PC-9 (cell line): Measurements from ENCODE around the gene SRRT. TPM values are rescaled to one million over a fixed set of nuclear protein-coding genes. Genes with fewer than 3 reads are reported as not detected.

ENCODE experiments used
- Bru-seq: library from RNA; stranded (reverse); fragments of 400-500 nt; gene quantifications from one replicate; lab custom pipeline; 2021; lab: Mats Ljungman, UMichigan
- BruChase-seq, 2 experiments: library from RNA; stranded (reverse); fragments of 400-500 nt; gene quantifications; one replicate each; lab custom pipeline; 2021; lab: Mats Ljungman, UMichigan
- BruUV-seq: library from RNA; stranded (reverse); fragments of 400-500 nt; replicated peaks from 2 replicates; lab custom pipeline; 2021; lab: Mats Ljungman, UMichigan
- CTCF ChIA-PET: fragments of 300-600 bp; sonication (Branson Sonifier 250); formaldehyde crosslinking; loops from one replicate; lab custom pipeline; 2022; ENCODE audit warnings: antibody characterized with exemption; lab: Charles Lee
- POLR2A ChIA-PET: fragments of 300-600 bp; sonication (Branson Sonifier 250); formaldehyde crosslinking; loops from one replicate; lab custom pipeline; 2022; ENCODE audit warnings: antibody characterized with exemption; ENCODE audit not compliant: unreplicated experiment; lab: Charles Lee
- DNase-seq, 2 experiments: peaks; one replicate each; pipeline versions ENCODE4 v3.0.0 to v3.0.0-alpha.2; 2015 to 2022; ENCODE audit warnings: mixed read lengths in 1 of 2
- H2AFZ ChIP-seq: fragments of 200-600 bp; sonication (generic); 2 replicates; pipeline ENCODE4 v1.8.1; 2017; ENCODE audit warnings: antibody characterized with exemption
- H3F3A ChIP-seq: fragments of 200-600 bp; sonication (generic); 2 replicates; pipeline ENCODE4 v1.8.1; 2017; ENCODE audit warnings: antibody characterized with exemption, mild to moderate bottlenecking, low read depth; ENCODE audit not compliant: insufficient read depth
- H3K27ac ChIP-seq: fragments of 200-600 bp; sonication (generic); 2 replicates; pipeline ENCODE4 v1.6.1; 2016; ENCODE audit warnings: mixed run types
- H3K27me3 ChIP-seq: fragments of 200-600 bp; sonication (generic); 2 replicates; pipeline ENCODE4 v1.6.1; 2016; ENCODE audit warnings: low read depth, mixed run types; ENCODE audit not compliant: insufficient read depth
- H3K36me3 ChIP-seq: fragments of 200-600 bp; sonication (generic); 2 replicates; pipeline ENCODE4 v1.6.1; 2016; ENCODE audit warnings: low read depth, mixed run types
- H3K4me1 ChIP-seq: fragments of 200-600 bp; sonication (generic); replicated peaks from 2 replicates; pipeline ENCODE4 v1.6.1; 2016; ENCODE audit warnings: mixed run types; ENCODE audit not compliant: insufficient read depth
- H3K4me2 ChIP-seq: fragments of 200-600 bp; sonication (generic); 2 replicates; pipeline ENCODE4 v1.6.1; 2017; ENCODE audit warnings: mixed run types
- H3K4me3 ChIP-seq: fragments of 200-600 bp; sonication (generic); 2 replicates; pipeline ENCODE4 v1.6.1; 2016; ENCODE audit warnings: mixed run types
- H3K79me2 ChIP-seq: fragments of 200-600 bp; sonication (generic); 2 replicates; pipeline ENCODE4 v1.6.1; 2017; ENCODE audit warnings: low read depth, mixed run types
- H3K9me2 ChIP-seq: fragments of 200-600 bp; sonication (generic); 2 replicates; pipeline ENCODE4 v1.8.1; 2017; ENCODE audit warnings: mild to moderate bottlenecking; ENCODE audit not compliant: insufficient read depth
- H3K9me3 ChIP-seq: fragments of 200-600 bp; sonication (generic); 2 replicates; pipeline ENCODE4 v1.8.1; 2016; ENCODE audit warnings: low read depth; ENCODE audit not compliant: insufficient read depth
- H4K20me1 ChIP-seq: fragments of 200-600 bp; sonication (generic); 2 replicates; pipeline ENCODE4 v1.8.1; 2017; ENCODE audit not compliant: insufficient read depth
- EZH2 ChIP-seq: fragments of 200-600 bp; sonication (generic); IDR thresholded peaks from 2 replicates; pipeline ENCODE4 v1.8.0; 2017; ENCODE audit warnings: antibody characterized with exemption, low read depth
- intact Hi-C: fragments of 100-400 bp; cut with micrococcal nuclease; formaldehyde crosslinking; loops from one replicate; pipeline ENCODE4 v1.10.0; 2022; ENCODE audit not compliant: unreplicated experiment
- long read RNA-seq: library from polyadenylated mRNA; stranded (forward); transcript quantifications from one replicate; pipeline ENCODE4 v2.0.0, GENCODE V29; 2022
- total RNA-seq: library from RNA; stranded (reverse); gene quantifications from 2 replicates; pipeline ENCODE4 v1.2.3, GENCODE V29; 2021
- TF ChIP-seq, protein P1 (sequence below): fragments of 200-600 bp; sonication (generic); conservative IDR thresholded peaks from 2 replicates; pipeline ENCODE4 v1.6.1; 2017; ENCODE audit warnings: mixed run types, antibody characterized with exemption, mild to moderate bottlenecking, moderate library complexity

The SRRT gene
- total RNA-seq (116 and 144 TPM in 2 replicates), Bru-seq, nascent RNA (percentile 92 among the genes with signal in this experiment), BruChase-seq, experiment 1, labeled RNA remaining after a 2-hour chase (percentile 95 among the genes with signal in this experiment), BruChase-seq, experiment 2, labeled RNA remaining after a 6-hour chase (percentile 98 among the genes with signal in this experiment)
- long read RNA-seq, transcript SRRT-213 (20 exons, 2,905 nt): major isoform, 26 of 92 reads
- long read RNA-seq, transcript SRRT-215 (20 exons, 2,964 nt): minor isoform, 23 of 92 reads
- long read RNA-seq, transcript SRRT-216 (20 exons, 2,955 nt): minor isoform, 7 of 92 reads
- long read RNA-seq, transcript SRRT-217 (20 exons, 2,893 nt): minor isoform, 5 of 92 reads
- long read RNA-seq, partial matches to known transcripts: 26 of 92 reads
- long read RNA-seq, other reads (novel, unspliced or antisense): 5 of 92 reads

- TSS peak; percentile 96 for BruUV-seq
- ChIA-PET CTCF (interaction anchor here (0.6 to 1.1 kb wide), 6 partner anchors 15 to 1518 kb away, joined by 3 to 12 read pairs (median 6); partner anchors contain the start of genes POP7 and UFSP1), POLR2A (interaction anchor here (0.6 to 1.1 kb wide), 12 partner anchors 12 to 538 kb away, joined by 3 to 24 read pairs (median 7); partner anchors contain the start of genes MOSPD3, TRIM56 and UFSP1)
- peak within 1 kb of the TSS; percentile 100 for H3K4me2 ChIP-seq
- H3K4me3 ChIP-seq: peak within 1 kb of the TSS; percentile 99
- peak within 1 kb of the TSS; percentile 90 for H2AFZ ChIP-seq
- H3K27ac ChIP-seq: peak within 1 kb of the TSS; percentile 86
- intact Hi-C loops: no loop called here
- H3K79me2 ChIP-seq: peaks cover 51% of the 10 kb centered on the region
- DNase-seq: peak; percentile 91 to 98
- H3K4me1 ChIP-seq: peaks cover 19% of the 10 kb centered on the region
- no peaks in the 10 kb centered on the region for H3K27me3 ChIP-seq
- no peaks in the 10 kb centered on the region for H3K9me2 ChIP-seq
- peaks cover 31% of the 10 kb centered on the region for H3K36me3 ChIP-seq
- peaks cover 33% of the 10 kb centered on the region; the same call in 1 of the 2 replicates for H3F3A ChIP-seq
- peaks cover 32% of the 10 kb centered on the region for H4K20me1 ChIP-seq
- no peak for TF ChIP-seq EZH2
- TF ChIP-seq, protein P1, sequence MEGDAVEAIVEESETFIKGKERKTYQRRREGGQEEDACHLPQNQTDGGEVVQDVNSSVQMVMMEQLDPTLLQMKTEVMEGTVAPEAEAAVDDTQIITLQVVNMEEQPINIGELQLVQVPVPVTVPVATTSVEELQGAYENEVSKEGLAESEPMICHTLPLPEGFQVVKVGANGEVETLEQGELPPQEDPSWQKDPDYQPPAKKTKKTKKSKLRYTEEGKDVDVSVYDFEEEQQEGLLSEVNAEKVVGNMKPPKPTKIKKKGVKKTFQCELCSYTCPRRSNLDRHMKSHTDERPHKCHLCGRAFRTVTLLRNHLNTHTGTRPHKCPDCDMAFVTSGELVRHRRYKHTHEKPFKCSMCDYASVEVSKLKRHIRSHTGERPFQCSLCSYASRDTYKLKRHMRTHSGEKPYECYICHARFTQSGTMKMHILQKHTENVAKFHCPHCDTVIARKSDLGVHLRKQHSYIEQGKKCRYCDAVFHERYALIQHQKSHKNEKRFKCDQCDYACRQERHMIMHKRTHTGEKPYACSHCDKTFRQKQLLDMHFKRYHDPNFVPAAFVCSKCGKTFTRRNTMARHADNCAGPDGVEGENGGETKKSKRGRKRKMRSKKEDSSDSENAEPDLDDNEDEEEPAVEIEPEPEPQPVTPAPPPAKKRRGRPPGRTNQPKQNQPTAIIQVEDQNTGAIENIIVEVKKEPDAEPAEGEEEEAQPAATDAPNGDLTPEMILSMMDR: peak; percentile 57
- no peaks in the 10 kb centered on the region for H3K9me3 ChIP-seq
These were observed at the start of gene SRRT for GRCh38 chr7:100874577-100875355. TSS of gene SRRT (plus strand) at chr7:100875103. CDS start at chr7:100875591, 488 bp downstream.

DNA sequence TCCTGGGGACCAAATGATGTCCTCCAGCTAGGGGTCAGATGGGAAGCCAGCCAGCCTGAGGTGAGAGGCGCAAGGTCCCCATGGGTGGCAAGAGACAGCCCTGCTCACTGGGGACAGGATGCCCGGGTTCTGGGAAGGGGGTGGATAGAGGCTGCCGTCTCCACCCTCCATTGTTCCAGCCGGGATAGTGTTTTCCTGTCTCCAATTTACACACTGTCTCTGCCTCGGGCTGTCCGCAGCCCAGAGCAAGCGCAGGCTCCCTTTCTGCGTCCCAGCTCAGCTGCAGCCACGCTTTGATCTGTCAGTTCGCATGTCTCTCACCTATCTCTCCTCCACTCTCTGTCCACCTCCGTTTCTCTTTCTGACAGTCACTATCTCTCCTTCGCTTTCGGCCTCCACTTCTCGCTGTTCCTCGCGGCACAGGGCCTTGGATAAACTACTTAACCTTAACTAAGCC, 49.7 kb upstream of the SRRT start:
- peak overlapping the region; percentile 68; the same call in 1 of the 2 replicates for H3K4me3 ChIP-seq
- POLR2A ChIA-PET: interaction anchor here (0.6 kb wide), 1 partner anchor 355 kb away, joined by 7 read pairs; no protein-coding TSS in a partner anchor
- peak overlapping the region; percentile 86 for H3K4me2 ChIP-seq
- no peaks in the 10 kb centered on the region for H3K9me3 ChIP-seq
- H3K27ac ChIP-seq: no peak overlapping the region
- H3F3A ChIP-seq: no peaks in the 10 kb centered on the region
- H4K20me1 ChIP-seq: 0 out of 2 replicates have a peak, but pooled peaks cover 6% of the 10 kb centered on the region
- CTCF ChIA-PET: interaction anchor here (0.5 to 1.5 kb wide), 5 partner anchors 11 to 120 kb away, joined by 3 to 9 read pairs (median 3); partner anchors contain the start of gene POP7
- TF ChIP-seq, protein P1: no peak
- no peak for TF ChIP-seq EZH2
- peaks cover 4% of the 10 kb centered on the region; the same call in 1 of the 2 replicates for H3K79me2 ChIP-seq
- peaks cover 12% of the 10 kb centered on the region; the same call in 1 of the 2 replicates for H3K4me1 ChIP-seq
- H3K9me2 ChIP-seq: no peaks in the 10 kb centered on the region
- intact Hi-C loops: loop anchor here (5.0 to 10.0 kb wide), 5 partner anchors 42 to 240 kb away; partner anchors contain the start of genes FBXO24, GIGYF1, LRCH4 and TRIP6
- H3K36me3 ChIP-seq: no peaks in the 10 kb centered on the region
- no TSS peak for BruUV-seq
- peak in 1 of 2 experiments; percentile 25 for DNase-seq
- H2AFZ ChIP-seq: no peak overlapping the region
- H3K27me3 ChIP-seq: no peaks in the 10 kb centered on the region
